Measurements from ENCODE around the gene REC8.

- TF ChIP-seq CTCF (conservative IDR thresholded peaks at IDR 0.05 in 1 of 2, IDR thresholded peaks at IDR 0.05 in 1 of 2; ENCODE audit: extremely low read depth in 1 of 2, insufficient read depth in 1 of 2, low read depth in 1 of 2, low read length in 2 of 2), result no peak
- TF ChIP-seq EZH2 (IDR thresholded peaks at IDR 0.05; ENCODE audit: borderline replicate concordance, low read length), result no peak
Measured at GRCh38 chr14:24145690-24146452, 26.0 kb upstream of the REC8 start.
